ENCODE measurements around the gene TGM6.
A peak's percentile ranks its signal among the peaks of the same experiment; 100 is the strongest.

Gene TGM6

GRCh38 chr20:2378893-2379292 lies 1.8 kb upstream of the TGM6 start:
- DNase-seq, result no peak
- Mint-ChIP-seq H3K36me3 (no peaks in the 10 kb centered on the region), H3K27me3 (peaks cover 34 to 77% of the 10 kb centered on the region in 2 donors), H3K4me3 (no peak overlapping the region), H3K4me1 (peaks cover 0 to 10% of the 10 kb centered on the region in 2 donors), H3K27ac (no peak overlapping the region), H3K9me3 (peaks cover 0 to 2% of the 10 kb centered on the region in 2 donors)
- no peak for ATAC-seq (replicated peaks)

DNA sequence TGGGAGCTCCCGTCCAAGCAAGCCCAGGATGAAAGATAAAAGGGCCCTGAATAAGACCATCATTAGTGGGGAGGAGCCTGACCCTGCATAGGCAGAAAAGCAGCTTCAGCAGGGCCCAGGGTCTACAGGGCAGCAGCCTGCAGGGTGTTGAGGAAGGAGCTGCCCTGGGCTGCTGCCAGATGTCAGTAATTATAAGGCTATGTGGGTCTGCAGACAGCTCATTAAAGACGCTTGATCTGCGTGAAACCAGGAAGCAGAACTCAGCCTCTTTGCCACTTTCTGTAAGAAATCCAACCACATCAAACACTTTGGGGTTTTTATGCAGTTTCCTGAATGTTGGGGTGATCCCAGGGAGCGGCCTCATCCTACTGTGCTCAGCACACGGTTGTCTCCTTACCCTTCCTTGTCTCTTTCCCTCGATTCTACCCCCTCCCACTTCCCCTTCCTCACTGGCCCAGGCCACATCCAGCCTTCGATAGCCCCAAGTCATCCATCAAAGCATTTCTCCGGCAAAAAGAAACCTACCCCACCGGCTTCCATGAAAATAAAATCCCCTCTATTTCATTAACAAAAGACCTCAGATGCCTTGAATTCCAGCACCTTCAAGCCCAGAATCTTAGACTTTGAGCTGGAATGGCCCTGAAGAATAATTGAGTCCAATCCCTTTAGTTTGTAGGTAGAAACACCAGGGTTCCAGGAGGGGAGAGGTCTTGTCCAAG lies 1.0 kb upstream of the TGM6 start:
- no peaks in the 10 kb centered on the region for H3K36me3 Mint-ChIP-seq
- peaks cover 34 to 77% of the 10 kb centered on the region in 2 donors for H3K27me3 Mint-ChIP-seq
- DNase-seq, result no peak
- no peak overlapping the region for H3K27ac Mint-ChIP-seq
- no peak overlapping the region for H3K4me3 Mint-ChIP-seq
- H3K4me1 Mint-ChIP-seq, result peaks cover 0 to 10% of the 10 kb centered on the region in 2 donors
- ATAC-seq (replicated peaks), result peak; percentile 41 to 54
- peaks cover 0 to 2% of the 10 kb centered on the region in 2 donors for H3K9me3 Mint-ChIP-seq

DNA sequence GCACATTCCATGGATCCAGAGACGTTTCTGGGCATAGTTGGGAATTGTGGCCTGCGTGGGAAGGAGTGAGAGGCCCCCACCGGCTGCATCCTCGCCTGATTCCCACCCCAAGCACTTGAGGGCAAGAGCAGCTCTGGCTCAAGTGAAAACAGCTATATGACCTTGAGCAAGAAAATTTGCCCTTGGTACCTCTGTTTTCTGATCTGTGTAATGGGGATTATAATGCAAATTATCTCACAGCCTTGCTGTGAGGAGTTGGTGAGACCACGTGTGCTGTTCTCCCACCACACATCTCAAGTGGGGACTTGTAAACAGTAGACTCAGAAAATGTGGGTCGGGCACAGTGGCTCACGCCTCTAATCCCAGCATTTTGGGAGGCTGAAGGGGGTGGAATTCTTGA lies 602 bp downstream of the TGM6 start:
- Mint-ChIP-seq H3K9me3 (peaks cover 0 to 4% of the 10 kb centered on the region in 2 donors), H3K27ac (no peak overlapping the region), H3K27me3 (peaks cover 38 to 80% of the 10 kb centered on the region in 2 donors), H3K36me3 (no peaks in the 10 kb centered on the region), H3K4me3 (no peak overlapping the region), H3K4me1 (peaks cover 0 to 10% of the 10 kb centered on the region in 2 donors)
- ATAC-seq (replicated peaks), result no peak
- DNase-seq, result no peak

DNA sequence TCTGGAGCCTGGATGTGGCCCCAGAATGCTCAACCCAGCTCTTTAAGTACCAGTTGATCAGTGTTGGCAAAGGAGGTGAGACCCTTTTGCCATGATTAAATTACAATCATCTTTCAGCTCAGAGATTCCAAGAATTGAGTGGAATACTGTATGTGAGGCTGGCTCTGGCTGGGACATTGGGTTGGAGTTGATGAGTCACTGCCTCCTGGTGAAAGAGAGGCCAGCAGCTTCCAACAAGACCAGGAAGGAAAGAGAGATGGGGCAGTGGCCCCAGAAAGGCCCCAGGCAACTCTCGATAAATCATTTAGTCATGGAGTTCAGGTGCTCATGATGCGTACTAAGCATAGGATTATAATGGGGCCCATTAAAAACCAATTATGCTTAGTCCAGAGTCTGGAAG lies 2.1 kb downstream of the TGM6 start:
- peak overlapping the region; percentile 39 for H3K27ac Mint-ChIP-seq

GRCh38 chr20:2385026-2385425 lies 4.3 kb downstream of the TGM6 start:
- DNase-seq (no peak), ATAC-seq (replicated peaks) (no peak)
- peaks cover 3 to 4% of the 10 kb centered on the region in 2 donors for H3K9me3 Mint-ChIP-seq
- H3K4me3 Mint-ChIP-seq, result no peak overlapping the region
- H3K27me3 Mint-ChIP-seq, result peaks cover 30 to 49% of the 10 kb centered on the region in 2 donors
- no peaks in the 10 kb centered on the region for H3K36me3 Mint-ChIP-seq
- no peak overlapping the region for H3K27ac Mint-ChIP-seq
- H3K4me1 Mint-ChIP-seq, result peaks cover under 1 to 2% of the 10 kb centered on the region in 2 donors

More for the DNA sequence above, 2.1 kb downstream of the TGM6 start:
- H3K9me3 Mint-ChIP-seq, result peaks cover 0 to 4% of the 10 kb centered on the region in 2 donors
- ATAC-seq (replicated peaks), result no peak
- DNase-seq, result no peak
- peaks cover 30 to 70% of the 10 kb centered on the region in 2 donors for H3K27me3 Mint-ChIP-seq
- H3K36me3 Mint-ChIP-seq, result no peaks in the 10 kb centered on the region
- no peak overlapping the region for H3K4me3 Mint-ChIP-seq
- peaks cover 2 to 10% of the 10 kb centered on the region in 2 donors for H3K4me1 Mint-ChIP-seq

- peaks cover 3 to 4% of the 10 kb centered on the region in 2 donors for H3K9me3 Mint-ChIP-seq
- H3K36me3 Mint-ChIP-seq, result no peaks in the 10 kb centered on the region
- DNase-seq, result no peak
- H3K4me3 Mint-ChIP-seq, result no peak overlapping the region
- H3K4me1 Mint-ChIP-seq, result peaks cover under 1 to 2% of the 10 kb centered on the region in 2 donors
- peaks cover 30 to 45% of the 10 kb centered on the region in 2 donors for H3K27me3 Mint-ChIP-seq
- H3K27ac Mint-ChIP-seq, result no peak overlapping the region
- ATAC-seq (replicated peaks), result no peak
Observed at GRCh38 chr20:2385496-2385895, 4.8 kb downstream of the TGM6 start.

- Mint-ChIP-seq H3K9me3 (peaks cover 3 to 4% of the 10 kb centered on the region in 2 donors), H3K4me3 (peak overlapping the region in 1 of 2 donors; percentile 20), H3K27me3 (peaks cover 30 to 37% of the 10 kb centered on the region in 2 donors), H3K4me1 (peaks cover 12% of the 10 kb centered on the region in 2 donors), H3K27ac (peak overlapping the region; percentile 43), H3K36me3 (no peaks in the 10 kb centered on the region)
- no peak for DNase-seq
- peak in 1 of 2 donors; percentile 14 for ATAC-seq (replicated peaks)
Observed at GRCh38 chr20:2386516-2387179, 5.9 kb downstream of the TGM6 start.

GRCh38 chr20:2387180-2387577 lies 6.5 kb downstream of the TGM6 start:
- ATAC-seq (replicated peaks) (peak; percentile 49 to 73), DNase-seq (peak; percentile 47)
- Mint-ChIP-seq H3K36me3 (no peaks in the 10 kb centered on the region), H3K4me3 (peak overlapping the region in 1 of 2 donors; percentile 20), H3K27ac (peak overlapping the region; percentile 43), H3K27me3 (peaks cover 30 to 36% of the 10 kb centered on the region in 2 donors), H3K9me3 (peaks cover 3 to 4% of the 10 kb centered on the region in 2 donors), H3K4me1 (peaks cover 15 to 16% of the 10 kb centered on the region in 2 donors)

DNA sequence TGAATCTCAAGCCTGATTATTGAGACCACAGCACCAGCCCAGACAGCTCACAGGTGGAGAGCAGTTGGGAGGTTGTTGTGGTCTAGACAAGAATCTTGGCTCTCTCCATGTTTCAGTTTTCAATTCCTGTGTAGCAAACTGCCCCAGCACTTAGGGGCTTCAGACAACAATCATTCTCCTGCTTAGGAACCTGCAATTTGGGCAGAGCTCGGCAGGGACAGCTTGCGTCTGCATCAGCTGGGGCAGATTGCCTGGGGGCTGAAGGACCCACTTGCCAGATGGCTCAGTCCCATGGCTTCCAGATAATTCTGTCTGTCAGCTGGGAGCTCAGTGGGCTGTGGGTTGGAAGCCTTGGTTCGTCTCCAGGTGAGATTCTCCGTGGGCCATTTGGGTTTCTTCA lies 6.9 kb downstream of the TGM6 start:
- H3K4me1 Mint-ChIP-seq, result peaks cover 16 to 17% of the 10 kb centered on the region in 2 donors
- H3K9me3 Mint-ChIP-seq, result peaks cover 3 to 4% of the 10 kb centered on the region in 2 donors
- H3K4me3 Mint-ChIP-seq, result no peak overlapping the region
- ATAC-seq (replicated peaks) (no peak), DNase-seq (no peak)
- H3K36me3 Mint-ChIP-seq, result no peaks in the 10 kb centered on the region
- peaks cover 28 to 32% of the 10 kb centered on the region in 2 donors for H3K27me3 Mint-ChIP-seq
- H3K27ac Mint-ChIP-seq, result no peak overlapping the region

DNA sequence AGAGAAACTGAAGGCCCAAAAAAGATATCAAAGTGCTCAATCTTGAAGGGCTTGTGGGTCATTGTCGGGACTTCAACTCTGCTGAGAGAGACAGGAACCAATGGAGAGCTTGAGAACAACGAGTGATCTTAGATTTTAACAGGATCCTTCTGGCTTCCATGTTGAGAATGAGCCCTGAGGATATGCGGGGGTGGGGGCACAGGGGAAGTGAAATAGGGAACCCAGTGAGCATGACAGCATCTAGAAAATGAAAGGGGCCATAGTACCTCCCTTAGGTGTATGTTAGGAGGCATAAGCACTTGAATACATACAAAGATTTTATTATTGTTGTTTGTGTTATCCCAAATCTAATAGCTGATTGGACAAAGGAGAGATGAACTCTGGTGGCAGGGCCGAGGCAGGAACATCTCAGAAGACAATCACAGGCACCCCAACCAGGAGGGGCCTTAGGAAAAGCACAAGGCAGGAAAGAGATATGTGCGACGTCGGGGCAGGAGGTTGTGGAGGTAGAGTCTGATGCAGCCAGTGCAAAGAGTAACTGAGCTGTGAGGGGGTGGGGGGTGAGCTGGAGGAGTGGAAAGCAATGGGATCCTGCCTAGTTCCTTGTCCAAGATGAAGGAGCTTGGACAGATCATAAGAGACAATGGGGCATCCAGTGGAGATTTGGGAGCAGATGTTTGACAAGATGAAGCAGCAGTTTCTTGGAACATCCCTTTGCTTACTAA lies 10.4 kb downstream of the TGM6 start:
- Mint-ChIP-seq H3K4me1 (peaks cover 16 to 17% of the 10 kb centered on the region in 2 donors), H3K27ac (peak overlapping the region; percentile 65), H3K4me3 (peak overlapping the region in 1 of 2 donors; percentile 50), H3K9me3 (peaks cover 3 to 4% of the 10 kb centered on the region in 2 donors), H3K36me3 (no peaks in the 10 kb centered on the region), H3K27me3 (peaks cover 0 to 6% of the 10 kb centered on the region in 2 donors)
- peak; percentile 92 to 98 for ATAC-seq (replicated peaks)
- peak; percentile 15 for DNase-seq

DNA sequence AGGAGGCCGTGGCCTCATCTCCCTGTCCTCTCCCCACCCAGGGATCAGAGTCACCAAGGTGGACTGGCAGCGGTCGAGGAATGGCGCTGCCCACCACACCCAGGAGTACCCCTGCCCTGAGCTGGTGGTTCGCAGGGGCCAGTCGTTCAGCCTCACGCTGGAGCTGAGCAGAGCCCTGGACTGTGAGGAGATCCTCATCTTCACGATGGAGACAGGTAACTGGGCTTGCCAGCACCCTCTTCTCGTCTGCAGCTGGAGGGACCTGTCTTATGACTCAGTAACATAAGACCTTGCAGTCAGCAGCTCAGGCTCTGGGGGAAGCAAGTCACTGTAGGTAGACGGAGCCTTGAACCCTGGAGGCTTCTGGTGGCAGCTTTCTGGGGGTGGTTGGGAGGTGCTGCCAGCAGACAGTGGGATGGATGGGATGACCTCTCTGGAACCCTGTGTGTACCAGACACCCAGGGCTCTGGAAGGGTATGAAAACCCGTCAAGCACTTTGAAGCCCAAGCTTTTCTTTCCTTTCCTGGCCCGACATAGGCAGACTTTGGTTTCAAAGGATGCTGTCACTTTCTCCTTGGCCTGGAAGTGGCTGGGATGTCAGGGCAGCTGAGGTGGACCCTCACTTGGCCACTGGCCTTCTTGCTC lies 13.8 kb downstream of the TGM6 start:
- H3K4me1 Mint-ChIP-seq, result peaks cover 17 to 21% of the 10 kb centered on the region in 2 donors
- peaks cover 6 to 24% of the 10 kb centered on the region in 2 donors for H3K27me3 Mint-ChIP-seq
- no peaks in the 10 kb centered on the region for H3K36me3 Mint-ChIP-seq
- H3K4me3 Mint-ChIP-seq, result no peak overlapping the region
- DNase-seq (no peak), ATAC-seq (replicated peaks) (no peak)
- H3K27ac Mint-ChIP-seq, result no peak overlapping the region
- H3K9me3 Mint-ChIP-seq, result peaks cover 0 to 4% of the 10 kb centered on the region in 2 donors

GRCh38 chr20:2395136-2395535 lies 14.4 kb downstream of the TGM6 start:
- H3K4me1 Mint-ChIP-seq, result peaks cover 17 to 21% of the 10 kb centered on the region in 2 donors
- H3K27ac Mint-ChIP-seq, result no peak overlapping the region
- ATAC-seq (replicated peaks) (no peak), DNase-seq (no peak)
- peaks cover 9 to 24% of the 10 kb centered on the region in 2 donors for H3K27me3 Mint-ChIP-seq
- no peaks in the 10 kb centered on the region for H3K36me3 Mint-ChIP-seq
- peaks cover 0 to 4% of the 10 kb centered on the region in 2 donors for H3K9me3 Mint-ChIP-seq
- H3K4me3 Mint-ChIP-seq, result no peak overlapping the region

DNA sequence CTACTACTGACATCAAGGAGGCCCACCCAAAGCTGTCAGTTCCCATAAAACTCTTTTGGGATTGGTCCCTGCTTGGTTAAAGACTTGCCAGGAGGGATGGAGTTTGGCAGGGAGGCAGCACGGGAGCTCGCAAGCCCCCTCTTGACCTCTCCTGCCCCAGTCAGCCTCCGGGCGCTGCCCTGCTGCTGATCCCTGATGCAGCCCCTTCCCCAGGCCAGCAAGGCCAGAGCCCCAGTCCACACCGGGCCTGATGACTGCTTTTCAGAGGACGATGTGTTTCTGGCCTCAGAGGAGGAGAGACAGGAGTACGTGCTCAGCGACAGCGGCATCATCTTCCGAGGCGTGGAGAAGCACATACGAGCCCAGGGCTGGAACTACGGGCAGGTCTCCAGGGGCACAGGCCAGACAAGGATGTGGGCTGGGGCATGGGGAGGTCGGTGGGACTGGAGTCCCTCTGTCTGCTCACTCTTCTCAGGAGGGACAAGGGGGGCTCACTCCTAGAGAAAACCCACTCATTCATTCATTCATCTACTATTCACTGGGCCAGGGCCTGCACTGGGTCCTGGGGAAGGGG lies 15.6 kb downstream of the TGM6 start:
- H3K4me3 Mint-ChIP-seq, result no peak overlapping the region
- peaks cover 0 to 4% of the 10 kb centered on the region in 2 donors for H3K9me3 Mint-ChIP-seq
- H3K36me3 Mint-ChIP-seq, result no peaks in the 10 kb centered on the region
- peaks cover 9 to 11% of the 10 kb centered on the region in 2 donors for H3K4me1 Mint-ChIP-seq
- ATAC-seq (replicated peaks) (no peak), DNase-seq (no peak)
- H3K27me3 Mint-ChIP-seq, result peaks cover 9 to 24% of the 10 kb centered on the region in 2 donors
- H3K27ac Mint-ChIP-seq, result no peak overlapping the region

Data from stimulated activated naive B cell treated with anti-CD40 and anti-IgM and Interleukin-4, amounts not matched to agents 10 μg/mL and 1 μg/mL and 100 μg/mL, for 72 hours (primary cell).